ENCODE measurements around the gene ITPKA. TPM values are rescaled to one million over a fixed set of nuclear protein-coding genes. Genes with fewer than 3 reads are reported as not detected.
A peak's percentile ranks its signal among the peaks of the same experiment; 100 is the strongest.

ITPKA gene
- total RNA-seq, 4 donors from 2014 or later: 0.41 to 1.3 TPM; not detected in 2

DNA sequence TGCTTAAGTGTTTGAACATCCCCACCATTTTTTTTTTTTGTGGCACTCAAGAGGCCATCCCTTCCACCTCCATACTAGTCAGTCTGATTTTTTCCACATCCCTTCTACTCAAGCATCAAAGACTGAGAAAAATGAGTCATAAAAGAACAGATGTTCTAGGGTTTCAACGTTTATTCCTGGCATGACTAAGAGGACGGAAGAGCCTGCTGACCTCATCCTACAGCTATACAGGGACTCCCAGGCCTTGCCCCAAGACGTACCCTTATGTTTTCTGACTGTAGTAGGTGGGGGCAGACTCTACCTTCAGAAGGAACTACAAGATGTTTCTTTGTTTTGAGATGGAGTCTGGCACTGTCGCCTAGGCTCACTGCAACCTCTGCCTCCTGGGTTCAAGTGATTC, 3.3 kb upstream of the ITPKA start:
- H3K4me3 ChIP-seq: no peak overlapping the region
- TF ChIP-seq POLR2A (IDR thresholded peaks at IDR 0.05): no peak
- TF ChIP-seq, protein P1, sequence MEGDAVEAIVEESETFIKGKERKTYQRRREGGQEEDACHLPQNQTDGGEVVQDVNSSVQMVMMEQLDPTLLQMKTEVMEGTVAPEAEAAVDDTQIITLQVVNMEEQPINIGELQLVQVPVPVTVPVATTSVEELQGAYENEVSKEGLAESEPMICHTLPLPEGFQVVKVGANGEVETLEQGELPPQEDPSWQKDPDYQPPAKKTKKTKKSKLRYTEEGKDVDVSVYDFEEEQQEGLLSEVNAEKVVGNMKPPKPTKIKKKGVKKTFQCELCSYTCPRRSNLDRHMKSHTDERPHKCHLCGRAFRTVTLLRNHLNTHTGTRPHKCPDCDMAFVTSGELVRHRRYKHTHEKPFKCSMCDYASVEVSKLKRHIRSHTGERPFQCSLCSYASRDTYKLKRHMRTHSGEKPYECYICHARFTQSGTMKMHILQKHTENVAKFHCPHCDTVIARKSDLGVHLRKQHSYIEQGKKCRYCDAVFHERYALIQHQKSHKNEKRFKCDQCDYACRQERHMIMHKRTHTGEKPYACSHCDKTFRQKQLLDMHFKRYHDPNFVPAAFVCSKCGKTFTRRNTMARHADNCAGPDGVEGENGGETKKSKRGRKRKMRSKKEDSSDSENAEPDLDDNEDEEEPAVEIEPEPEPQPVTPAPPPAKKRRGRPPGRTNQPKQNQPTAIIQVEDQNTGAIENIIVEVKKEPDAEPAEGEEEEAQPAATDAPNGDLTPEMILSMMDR (IDR thresholded peaks at IDR 0.05): no peak
- peaks cover 8 to 10% of the 10 kb centered on the region in 2 donors for H3K4me1 ChIP-seq
- H3K27ac ChIP-seq: no peak overlapping the region
- peaks cover 0 to 17% of the 10 kb centered on the region in 2 donors for H3K27me3 ChIP-seq
- no peak for DNase-seq
- intact Hi-C loops (cut with DNase I; ENCODE audit: low total_unique reads): no loop called here
- H3K9me3 ChIP-seq: no peaks in the 10 kb centered on the region
- no peaks in the 10 kb centered on the region for H3K36me3 ChIP-seq

DNA sequence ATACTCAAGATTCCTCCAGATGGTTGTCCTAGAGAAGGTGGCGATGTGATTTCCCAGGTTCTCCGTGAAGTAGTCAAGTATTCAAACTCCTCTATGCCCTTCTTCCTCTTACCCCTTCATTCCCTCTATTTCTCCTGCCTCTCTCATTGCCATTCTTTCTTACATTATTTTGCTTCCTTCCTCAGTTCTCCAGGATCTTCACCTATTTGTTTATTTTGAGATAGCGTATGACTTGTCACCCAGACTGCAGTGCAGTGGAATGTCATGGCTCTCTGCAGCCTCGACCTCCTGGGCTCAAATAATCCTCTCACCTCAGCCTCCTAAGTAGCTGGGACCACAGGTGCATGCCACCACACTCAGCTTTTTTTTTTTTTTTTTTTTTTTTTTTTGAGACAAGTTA, 1.8 kb upstream of the ITPKA start:
- no peak for TF ChIP-seq POLR2A (IDR thresholded peaks at IDR 0.05)
- TF ChIP-seq, protein P1 (IDR thresholded peaks at IDR 0.05): no peak
- Histone ChIP-seq H3K9me3 (no peaks in the 10 kb centered on the region), H3K4me3 (no peak overlapping the region), H3K27me3 (peaks cover 0 to 17% of the 10 kb centered on the region in 2 donors), H3K36me3 (no peaks in the 10 kb centered on the region), H3K27ac (no peak overlapping the region), H3K4me1 (peaks cover 8 to 10% of the 10 kb centered on the region in 2 donors)
- intact Hi-C loops (cut with DNase I; ENCODE audit: low total_unique reads): no loop called here
- no peak for DNase-seq

- peaks cover 0 to 17% of the 10 kb centered on the region in 2 donors for H3K27me3 ChIP-seq
These were observed 973 bp upstream of the ITPKA start for GRCh38 chr15:41492597-41493204.

GRCh38 chr15:41493902-41494189, 172 bp downstream of the ITPKA start:
- H3K4me3 ChIP-seq: peak overlapping the region; percentile 48 to 67
- TF ChIP-seq POLR2A (IDR thresholded peaks at IDR 0.05): no peak
- TF ChIP-seq, protein P1 (IDR thresholded peaks at IDR 0.05): no peak
- DNase-seq: no peak
- H3K36me3 ChIP-seq: no peaks in the 10 kb centered on the region
- peaks cover 0 to 17% of the 10 kb centered on the region in 2 donors for H3K27me3 ChIP-seq
- no peaks in the 10 kb centered on the region for H3K9me3 ChIP-seq
- H3K4me1 ChIP-seq: peaks cover 8 to 10% of the 10 kb centered on the region in 2 donors
- H3K27ac ChIP-seq: no peak overlapping the region
- intact Hi-C loops (cut with DNase I; ENCODE audit: low total_unique reads): no loop called here

More at GRCh38 chr15:41492597-41493204, 973 bp upstream of the ITPKA start:
- H3K36me3 ChIP-seq: no peaks in the 10 kb centered on the region
- peak overlapping the region in 1 of 2 donors; percentile 46 for H3K27ac ChIP-seq
- peaks cover 8 to 10% of the 10 kb centered on the region in 2 donors for H3K4me1 ChIP-seq
- TF ChIP-seq, protein P1 (IDR thresholded peaks at IDR 0.05): no peak
- TF ChIP-seq POLR2A (IDR thresholded peaks at IDR 0.05): no peak
- no peak for DNase-seq
- H3K4me3 ChIP-seq: peak overlapping the region; percentile 48 to 67
- H3K9me3 ChIP-seq: no peaks in the 10 kb centered on the region
- intact Hi-C loops (cut with DNase I; ENCODE audit: low total_unique reads): no loop called here

- H3K27ac ChIP-seq: no peak overlapping the region
- H3K27me3 ChIP-seq: peaks cover 0 to 17% of the 10 kb centered on the region in 2 donors
- no peaks in the 10 kb centered on the region for H3K9me3 ChIP-seq
- intact Hi-C loops (cut with DNase I; ENCODE audit: low total_unique reads): no loop called here
- H3K36me3 ChIP-seq: no peaks in the 10 kb centered on the region
- TF ChIP-seq, protein P1 (IDR thresholded peaks at IDR 0.05): no peak
- TF ChIP-seq POLR2A (IDR thresholded peaks at IDR 0.05): no peak
- H3K4me1 ChIP-seq: peaks cover 8 to 10% of the 10 kb centered on the region in 2 donors
- DNase-seq: peak in 1 of 2 donors; percentile 23
- H3K4me3 ChIP-seq: peak overlapping the region; percentile 48 to 67
These were observed 682 bp downstream of the ITPKA start for GRCh38 chr15:41494190-41494921.
